Measurements from ENCODE around the gene EPDR1.

The EPDR1 gene

DNA sequence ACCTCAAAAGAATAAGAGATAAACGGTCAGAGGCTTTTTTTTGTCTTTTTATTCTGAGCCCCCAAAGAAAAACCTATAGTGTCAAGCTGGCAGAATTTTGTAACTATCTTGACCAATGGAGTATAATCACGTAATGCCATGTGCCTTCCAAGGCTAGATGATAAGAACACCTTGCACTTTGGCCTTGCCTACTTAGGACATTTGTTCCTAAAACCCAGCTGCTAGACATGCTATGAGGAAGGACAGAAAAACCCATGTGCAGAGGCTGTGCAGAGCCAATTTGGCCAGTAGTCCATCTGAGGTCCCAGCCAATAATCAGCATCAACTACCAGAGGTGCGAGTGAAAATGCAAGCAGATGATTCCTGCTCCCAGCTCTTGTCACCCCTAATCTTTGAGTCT lies 69.9 kb downstream of the EPDR1 start:
- no peaks in the 10 kb centered on the region for H3K27me3 ChIP-seq (ENCODE audit: low read length)
- H2AFZ ChIP-seq (ENCODE audit: low read depth, low read length, severe bottlenecking): no peak overlapping the region
- H3K27ac ChIP-seq (ENCODE audit: low read depth, low read length): no peak overlapping the region
- no peak overlapping the region for H3K4me3 ChIP-seq (ENCODE audit: insufficient read depth, low read length, poor library complexity, severe bottlenecking)
- no peaks in the 10 kb centered on the region for H3K9me2 ChIP-seq (replicated peaks; ENCODE audit: insufficient read depth, low read length)
- no peak overlapping the region for H3K4me2 ChIP-seq (ENCODE audit: low read depth, low read length, poor library complexity, severe bottlenecking)
- no peaks in the 10 kb centered on the region for H3K79me2 ChIP-seq (ENCODE audit: insufficient read depth, low read length)
- no peaks in the 10 kb centered on the region for H3K9me3 ChIP-seq (ENCODE audit: insufficient read depth, low read length)
- no peaks in the 10 kb centered on the region for H3F3A ChIP-seq (ENCODE audit: insufficient read depth)
- no peaks in the 10 kb centered on the region for H4K20me1 ChIP-seq (ENCODE audit: low read depth, low read length)
- H3K9ac ChIP-seq (ENCODE audit: low read length): no peak overlapping the region
- no peaks in the 10 kb centered on the region for H3K36me3 ChIP-seq (ENCODE audit: low read length)
- no peak for TF ChIP-seq EZH2phosphoT487 (conservative IDR thresholded peaks at IDR 0.05; ENCODE audit: low read length)
- TF ChIP-seq, protein P1, sequence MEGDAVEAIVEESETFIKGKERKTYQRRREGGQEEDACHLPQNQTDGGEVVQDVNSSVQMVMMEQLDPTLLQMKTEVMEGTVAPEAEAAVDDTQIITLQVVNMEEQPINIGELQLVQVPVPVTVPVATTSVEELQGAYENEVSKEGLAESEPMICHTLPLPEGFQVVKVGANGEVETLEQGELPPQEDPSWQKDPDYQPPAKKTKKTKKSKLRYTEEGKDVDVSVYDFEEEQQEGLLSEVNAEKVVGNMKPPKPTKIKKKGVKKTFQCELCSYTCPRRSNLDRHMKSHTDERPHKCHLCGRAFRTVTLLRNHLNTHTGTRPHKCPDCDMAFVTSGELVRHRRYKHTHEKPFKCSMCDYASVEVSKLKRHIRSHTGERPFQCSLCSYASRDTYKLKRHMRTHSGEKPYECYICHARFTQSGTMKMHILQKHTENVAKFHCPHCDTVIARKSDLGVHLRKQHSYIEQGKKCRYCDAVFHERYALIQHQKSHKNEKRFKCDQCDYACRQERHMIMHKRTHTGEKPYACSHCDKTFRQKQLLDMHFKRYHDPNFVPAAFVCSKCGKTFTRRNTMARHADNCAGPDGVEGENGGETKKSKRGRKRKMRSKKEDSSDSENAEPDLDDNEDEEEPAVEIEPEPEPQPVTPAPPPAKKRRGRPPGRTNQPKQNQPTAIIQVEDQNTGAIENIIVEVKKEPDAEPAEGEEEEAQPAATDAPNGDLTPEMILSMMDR (IDR thresholded peaks at IDR 0.05; ENCODE audit: insufficient read depth, low read length, poor library complexity, severe bottlenecking): no peak

DNA sequence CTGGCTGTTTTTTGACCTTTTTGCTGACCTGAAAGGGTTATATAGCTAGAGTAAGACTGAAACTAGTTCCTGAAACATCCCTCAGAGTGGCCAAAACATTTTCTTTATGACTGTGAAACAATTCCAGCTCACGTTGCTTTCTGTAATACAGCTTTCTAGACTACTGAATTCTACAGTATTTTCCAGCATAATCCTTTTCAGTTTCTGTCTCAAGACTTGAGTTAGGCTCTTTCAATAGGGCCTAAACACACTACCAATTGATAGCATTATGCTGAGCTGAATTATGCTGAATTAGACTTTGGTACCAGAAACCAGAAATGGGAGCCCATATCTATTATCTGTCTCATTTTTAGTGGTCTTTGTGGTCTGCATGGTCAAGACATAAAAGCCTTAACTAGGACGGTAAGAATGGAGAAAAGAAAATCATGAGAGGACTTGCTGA lies 72.6 kb downstream of the EPDR1 start:
- Histone ChIP-seq H3K9ac (ENCODE audit: low read length) (no peak overlapping the region), H3K27me3 (ENCODE audit: low read length) (no peaks in the 10 kb centered on the region), H3K9me3 (ENCODE audit: insufficient read depth, low read length) (no peaks in the 10 kb centered on the region), H3F3A (ENCODE audit: insufficient read depth) (no peaks in the 10 kb centered on the region), H3K36me3 (ENCODE audit: low read length) (no peaks in the 10 kb centered on the region), H4K20me1 (ENCODE audit: low read depth, low read length) (no peaks in the 10 kb centered on the region), H3K4me2 (ENCODE audit: low read depth, low read length, poor library complexity, severe bottlenecking) (no peak overlapping the region), H2AFZ (ENCODE audit: low read depth, low read length, severe bottlenecking) (no peak overlapping the region), H3K79me2 (ENCODE audit: insufficient read depth, low read length) (no peaks in the 10 kb centered on the region), H3K27ac (ENCODE audit: low read depth, low read length) (no peak overlapping the region), H3K9me2 (replicated peaks; ENCODE audit: insufficient read depth, low read length) (no peaks in the 10 kb centered on the region), H3K4me3 (ENCODE audit: insufficient read depth, low read length, poor library complexity, severe bottlenecking) (no peak overlapping the region)
- no peak for TF ChIP-seq EZH2phosphoT487 (conservative IDR thresholded peaks at IDR 0.05; ENCODE audit: low read length)

DNA sequence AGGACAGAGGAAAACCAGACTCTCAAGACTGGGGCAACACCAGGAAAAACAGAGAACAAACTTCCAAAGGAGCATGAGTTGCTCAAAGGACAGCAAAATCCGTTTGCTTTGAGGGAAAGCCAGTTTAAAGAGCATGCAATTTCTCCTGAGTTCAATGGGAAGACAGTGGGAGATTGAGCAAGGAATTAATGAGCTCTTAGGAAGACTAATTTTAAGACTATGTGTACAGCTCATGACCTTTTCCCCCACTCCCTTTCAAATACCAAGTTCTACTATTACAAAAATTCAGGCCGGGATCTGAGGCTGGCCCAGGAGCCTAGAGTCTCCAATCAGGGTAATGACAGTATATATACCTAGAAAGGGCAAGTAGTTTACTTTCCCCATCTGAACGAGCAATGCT lies 79.2 kb downstream of the EPDR1 start:
- Histone ChIP-seq H3K27me3 (ENCODE audit: low read length) (0 out of 2 replicates have a peak, but pooled peaks cover 3% of the 10 kb centered on the region), H3K36me3 (ENCODE audit: low read length) (no peaks in the 10 kb centered on the region), H3K9me2 (replicated peaks; ENCODE audit: insufficient read depth, low read length) (no peaks in the 10 kb centered on the region), H3K9ac (ENCODE audit: low read length) (no peak overlapping the region), H2AFZ (ENCODE audit: low read depth, low read length, severe bottlenecking) (no peak overlapping the region), H3K9me3 (ENCODE audit: insufficient read depth, low read length) (no peaks in the 10 kb centered on the region), H3K27ac (ENCODE audit: low read depth, low read length) (no peak overlapping the region), H4K20me1 (ENCODE audit: low read depth, low read length) (no peaks in the 10 kb centered on the region), H3K79me2 (ENCODE audit: insufficient read depth, low read length) (no peaks in the 10 kb centered on the region), H3K4me3 (ENCODE audit: insufficient read depth, low read length, poor library complexity, severe bottlenecking) (no peak overlapping the region), H3K4me2 (ENCODE audit: low read depth, low read length, poor library complexity, severe bottlenecking) (no peak overlapping the region), H3F3A (ENCODE audit: insufficient read depth) (no peaks in the 10 kb centered on the region)
- TF ChIP-seq EZH2phosphoT487 (conservative IDR thresholded peaks at IDR 0.05; ENCODE audit: low read length): no peak
- TF ChIP-seq, protein P1 (IDR thresholded peaks at IDR 0.05; ENCODE audit: insufficient read depth, low read length, poor library complexity, severe bottlenecking): no peak

DNA sequence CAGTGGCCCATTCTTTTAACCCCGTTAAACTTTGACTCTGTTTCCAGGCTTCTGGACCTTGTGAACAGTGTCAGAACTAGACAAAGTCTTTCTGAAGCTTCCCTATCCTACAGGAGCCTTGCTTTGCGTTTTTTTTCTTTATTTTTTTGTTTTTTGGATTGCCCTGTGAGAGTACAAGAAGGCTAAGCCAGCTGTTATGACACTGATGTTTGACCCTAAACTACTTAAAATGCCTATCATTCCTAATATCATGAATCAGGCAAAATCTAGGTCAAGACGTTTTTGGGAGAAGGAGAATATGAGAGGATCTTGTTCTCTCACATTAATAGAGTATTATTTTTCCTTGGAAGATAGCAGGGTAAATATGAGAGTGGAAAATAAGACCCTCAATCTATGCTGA lies 79.8 kb downstream of the EPDR1 start:
- Histone ChIP-seq H3K27ac (ENCODE audit: low read depth, low read length) (no peak overlapping the region), H3K36me3 (ENCODE audit: low read length) (no peaks in the 10 kb centered on the region), H4K20me1 (ENCODE audit: low read depth, low read length) (no peaks in the 10 kb centered on the region), H3K79me2 (ENCODE audit: insufficient read depth, low read length) (no peaks in the 10 kb centered on the region), H3K9me3 (ENCODE audit: insufficient read depth, low read length) (no peaks in the 10 kb centered on the region), H3K9ac (ENCODE audit: low read length) (no peak overlapping the region), H3F3A (ENCODE audit: insufficient read depth) (no peaks in the 10 kb centered on the region), H2AFZ (ENCODE audit: low read depth, low read length, severe bottlenecking) (no peak overlapping the region), H3K9me2 (replicated peaks; ENCODE audit: insufficient read depth, low read length) (no peaks in the 10 kb centered on the region), H3K27me3 (ENCODE audit: low read length) (0 out of 2 replicates have a peak, but pooled peaks cover 3% of the 10 kb centered on the region), H3K4me2 (ENCODE audit: low read depth, low read length, poor library complexity, severe bottlenecking) (no peak overlapping the region), H3K4me3 (ENCODE audit: insufficient read depth, low read length, poor library complexity, severe bottlenecking) (no peak overlapping the region)
- TF ChIP-seq EZH2phosphoT487 (conservative IDR thresholded peaks at IDR 0.05; ENCODE audit: low read length): no peak
- TF ChIP-seq, protein P1 (IDR thresholded peaks at IDR 0.05; ENCODE audit: insufficient read depth, low read length, poor library complexity, severe bottlenecking): no peak

Data from SU-DHL-6 (cell line).